GM12875 (cell line): ENCODE measurements around the gene PI3.
"Not testable (repeated sequence)": the region's sequence is repeated elsewhere in the genome, so short reads cannot be mapped to it uniquely, and the experiment has no call there.

ENCODE experiments used
- H3K4me3 ChIP-seq: one replicate; pipeline ENCODE4 v1.5.1; 2011; ENCODE audit warnings: low read depth, low read length, control low read depth
- TF ChIP-seq, protein P1 (sequence below): IDR thresholded peaks from 2 replicates; pipeline ENCODE4 v1.5.1; 2011; ENCODE audit warnings: low read depth, mild to moderate bottlenecking, control low read depth, inconsistent platforms, low read length, moderate library complexity, borderline replicate concordance; ENCODE audit not compliant: insufficient read depth

The PI3 gene, protein sequence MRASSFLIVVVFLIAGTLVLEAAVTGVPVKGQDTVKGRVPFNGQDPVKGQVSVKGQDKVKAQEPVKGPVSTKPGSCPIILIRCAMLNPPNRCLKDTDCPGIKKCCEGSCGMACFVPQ

DNA sequence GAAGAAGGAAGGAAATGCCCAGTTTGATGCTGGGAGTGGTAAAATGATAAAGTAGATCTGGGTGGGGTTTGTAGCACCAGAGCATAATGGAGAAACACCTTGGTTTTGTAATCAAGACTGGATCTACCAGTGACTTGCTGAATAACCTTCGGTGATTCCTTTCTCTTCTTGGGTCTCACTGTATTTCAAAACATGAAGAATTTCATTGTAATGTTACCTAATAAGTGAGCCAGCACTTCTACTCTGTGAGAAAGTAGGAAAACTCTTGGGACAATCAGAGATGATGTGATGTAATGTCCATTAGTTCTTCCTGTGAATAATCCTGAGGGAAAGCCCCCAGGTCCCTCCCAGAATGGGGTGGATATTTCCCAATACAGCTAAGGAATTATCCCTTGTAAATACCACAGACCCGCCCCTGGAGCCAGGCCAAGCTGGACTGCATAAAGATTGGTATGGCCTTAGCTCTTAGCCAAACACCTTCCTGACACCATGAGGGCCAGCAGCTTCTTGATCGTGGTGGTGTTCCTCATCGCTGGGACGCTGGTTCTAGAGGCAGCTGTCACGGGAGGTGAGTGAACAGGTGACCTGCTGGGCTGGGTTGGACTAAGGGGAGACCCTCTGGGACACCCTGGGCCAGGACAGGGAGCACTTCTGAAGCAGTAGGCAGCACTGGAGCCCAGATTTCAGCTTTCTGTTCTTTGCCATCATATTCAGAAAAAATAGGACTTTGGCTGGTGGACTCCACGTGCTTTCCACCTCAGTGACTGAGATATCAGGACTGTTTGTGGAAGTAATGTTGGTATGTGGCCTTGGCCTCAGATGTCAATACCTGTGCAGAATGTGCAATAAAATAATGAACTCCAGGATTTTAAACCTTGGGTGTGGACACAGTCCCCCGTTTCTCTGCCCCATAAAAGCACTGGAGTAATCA, at the start of gene PI3:
TSS of gene PI3 (plus strand) at position 469 of the 931 bp plus-strand sequence. CDS start at position 490, 21 bp downstream.
- H3K4me3 ChIP-seq = no peak within 1 kb of the TSS
- TF ChIP-seq, protein P1, sequence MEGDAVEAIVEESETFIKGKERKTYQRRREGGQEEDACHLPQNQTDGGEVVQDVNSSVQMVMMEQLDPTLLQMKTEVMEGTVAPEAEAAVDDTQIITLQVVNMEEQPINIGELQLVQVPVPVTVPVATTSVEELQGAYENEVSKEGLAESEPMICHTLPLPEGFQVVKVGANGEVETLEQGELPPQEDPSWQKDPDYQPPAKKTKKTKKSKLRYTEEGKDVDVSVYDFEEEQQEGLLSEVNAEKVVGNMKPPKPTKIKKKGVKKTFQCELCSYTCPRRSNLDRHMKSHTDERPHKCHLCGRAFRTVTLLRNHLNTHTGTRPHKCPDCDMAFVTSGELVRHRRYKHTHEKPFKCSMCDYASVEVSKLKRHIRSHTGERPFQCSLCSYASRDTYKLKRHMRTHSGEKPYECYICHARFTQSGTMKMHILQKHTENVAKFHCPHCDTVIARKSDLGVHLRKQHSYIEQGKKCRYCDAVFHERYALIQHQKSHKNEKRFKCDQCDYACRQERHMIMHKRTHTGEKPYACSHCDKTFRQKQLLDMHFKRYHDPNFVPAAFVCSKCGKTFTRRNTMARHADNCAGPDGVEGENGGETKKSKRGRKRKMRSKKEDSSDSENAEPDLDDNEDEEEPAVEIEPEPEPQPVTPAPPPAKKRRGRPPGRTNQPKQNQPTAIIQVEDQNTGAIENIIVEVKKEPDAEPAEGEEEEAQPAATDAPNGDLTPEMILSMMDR = no peak

DNA sequence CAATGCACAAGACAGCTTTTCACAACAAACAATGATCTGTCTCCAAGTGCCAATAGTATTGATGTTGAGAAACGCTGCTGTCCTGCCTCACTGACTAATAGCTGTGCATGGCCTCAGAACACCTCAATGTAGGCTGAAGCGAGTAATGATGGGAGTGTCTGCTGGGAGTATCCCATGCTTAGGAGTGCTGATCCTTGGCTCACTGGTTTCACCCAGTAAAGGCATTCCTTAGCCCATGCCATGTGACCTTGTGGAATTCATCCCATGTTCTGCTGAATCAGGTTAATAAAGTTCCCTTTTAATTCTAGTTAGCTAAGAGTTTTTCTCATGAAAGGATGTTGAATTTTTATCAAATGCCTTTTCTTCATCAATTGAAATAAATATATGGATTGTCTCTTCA, 46.6 kb upstream of the PI3 start:
- H3K4me3 ChIP-seq = no peak overlapping the region
- TF ChIP-seq, protein P1 = no peak

DNA sequence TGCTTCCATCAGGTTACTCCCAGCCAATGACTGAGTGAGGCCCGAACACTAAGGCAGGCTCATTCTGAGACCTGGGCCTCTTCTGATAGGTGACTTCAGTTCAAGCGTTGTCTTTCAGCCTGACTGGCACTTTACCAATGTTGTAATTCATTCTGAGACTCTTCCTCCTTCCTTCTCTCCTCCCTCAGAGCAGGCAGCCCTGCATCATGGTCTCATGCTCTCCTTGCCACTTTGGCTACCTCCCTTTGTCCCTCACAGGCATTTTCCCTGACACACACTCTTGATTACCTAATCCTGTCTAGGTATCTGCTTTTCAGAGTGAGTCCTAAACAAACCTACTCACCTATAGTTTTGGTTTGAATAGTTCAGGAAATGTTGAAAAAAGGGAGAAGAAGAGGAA, 37.8 kb upstream of the PI3 start:
- TF ChIP-seq, protein P1 = no peak
- H3K4me3 ChIP-seq = no peak overlapping the region

DNA sequence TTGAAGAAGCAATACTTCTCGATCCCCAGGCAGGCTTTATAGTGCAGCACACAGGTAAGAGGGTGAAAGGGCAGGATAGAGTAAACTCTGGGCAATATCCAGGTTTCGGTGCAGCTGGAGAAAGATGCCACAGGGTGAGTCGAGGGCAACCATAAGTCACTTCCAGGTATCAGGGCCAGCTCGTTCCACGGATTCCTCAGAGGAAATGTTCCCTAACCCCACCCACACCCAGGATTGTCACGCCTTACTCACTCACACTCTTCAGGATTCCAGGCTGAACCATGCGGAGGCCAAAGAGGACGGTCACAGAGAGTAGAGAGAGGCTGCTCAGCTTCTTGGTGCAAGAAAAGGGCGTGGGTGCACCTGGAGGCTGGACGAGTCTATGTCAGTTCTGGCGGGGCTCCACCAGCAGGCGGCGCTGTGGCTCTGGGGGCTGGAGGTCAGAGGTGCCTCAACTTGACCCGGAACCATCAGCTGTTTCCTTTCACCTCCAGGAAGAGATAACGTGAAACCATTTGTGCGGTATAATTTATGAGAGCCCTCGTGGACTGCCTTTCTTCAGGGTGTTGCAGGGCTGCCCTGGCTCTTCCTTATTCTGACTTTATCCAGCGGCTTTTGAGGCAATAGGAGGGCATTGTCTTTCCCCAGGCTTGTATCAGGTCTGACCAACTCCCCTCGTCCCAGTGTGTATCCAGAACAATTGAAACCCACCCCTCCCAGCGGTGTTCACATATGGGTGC, 36.0 kb upstream of the PI3 start:
- TF ChIP-seq, protein P1 = peak; percentile 94
- no peak overlapping the region for H3K4me3 ChIP-seq

DNA sequence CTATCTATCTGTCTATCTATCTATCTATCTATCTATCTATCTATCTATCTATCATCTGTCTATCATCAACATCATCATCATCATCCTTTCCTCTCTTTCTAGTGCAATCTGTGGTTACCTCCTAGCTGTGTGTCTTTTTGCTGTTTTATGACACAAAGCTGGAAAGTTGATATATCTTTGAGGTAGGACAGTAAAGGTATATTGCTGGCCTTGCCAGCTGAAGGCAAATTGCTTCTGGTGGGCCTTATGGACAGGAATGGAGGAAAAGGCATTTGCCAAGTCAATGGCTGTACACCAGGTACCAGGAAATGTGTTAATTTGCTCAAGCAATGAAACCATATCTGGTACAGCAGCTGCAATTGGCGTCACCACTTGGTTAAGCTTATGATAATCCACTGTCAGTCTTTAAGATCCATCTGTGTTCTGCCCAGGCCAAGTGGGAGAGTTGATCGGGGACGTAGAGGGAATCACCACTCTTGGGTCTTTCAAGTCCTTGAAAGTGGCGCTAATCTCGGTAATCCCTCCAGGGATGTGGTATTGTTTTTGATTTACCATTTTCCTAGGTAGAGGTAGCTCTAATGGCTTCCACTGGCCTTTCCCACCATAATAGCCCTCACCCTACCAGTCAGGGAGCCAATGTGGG, 34.8 kb upstream of the PI3 start:
- not testable (repeated sequence) for H3K4me3 ChIP-seq

DNA sequence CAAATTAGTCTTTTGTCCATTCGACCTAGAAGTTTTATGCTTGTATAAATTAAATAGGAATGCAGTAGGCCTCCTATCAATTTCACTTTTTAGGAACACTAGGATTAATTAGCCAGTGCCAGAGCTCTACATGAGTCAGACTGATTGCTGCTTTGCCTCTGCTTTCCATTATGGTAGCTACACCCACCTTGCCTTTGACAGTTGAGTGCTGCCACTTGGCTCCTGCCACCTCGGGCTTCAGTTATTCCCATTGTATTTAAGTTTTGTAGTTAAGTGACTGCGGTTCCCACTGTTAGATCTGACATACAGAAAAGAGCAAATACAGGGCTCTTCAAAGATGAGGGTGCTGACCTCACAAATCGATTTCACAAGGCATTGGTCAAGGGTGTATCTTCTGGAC, 33.9 kb upstream of the PI3 start:
- TF ChIP-seq, protein P1 = no peak
- no peak overlapping the region for H3K4me3 ChIP-seq

DNA sequence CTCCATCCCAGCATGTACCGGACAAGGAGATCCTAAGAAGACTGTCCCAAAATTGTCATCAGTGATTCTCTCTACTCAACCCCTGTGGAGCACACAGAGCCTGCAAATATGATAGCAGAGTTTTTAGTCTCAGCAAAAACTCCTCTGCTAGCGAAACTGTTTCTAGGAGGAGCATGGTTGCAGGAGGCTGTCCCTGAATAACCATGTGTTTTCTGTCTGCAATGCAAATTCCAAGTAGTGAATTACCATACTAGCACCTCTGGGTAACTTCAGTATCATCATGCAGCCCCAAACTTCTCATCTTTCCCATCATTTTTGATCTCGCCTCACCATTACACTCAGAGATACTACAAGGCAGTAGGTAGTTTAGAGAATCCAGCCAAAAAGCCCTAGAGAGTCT, 25.6 kb upstream of the PI3 start:
- H3K4me3 ChIP-seq = no peak overlapping the region
- TF ChIP-seq, protein P1 = no peak
